Measurements from ENCODE around the gene LSP1.
"Not testable (repeated sequence)": the region's sequence is repeated elsewhere in the genome, so short reads cannot be mapped to it uniquely, and the experiment has no call there.

Gene LSP1

GRCh38 chr11:1852877-1853276, at the start of gene LSP1:
TSS of gene LSP1 (plus strand) at chr11:1853084. CDS start at chr11:1853145, 61 bp downstream.
- peak; percentile 86 to 90 for DNase-seq

- DNase-seq: no peak
These were observed 49.6 kb upstream of the LSP1 start for GRCh38 chr11:1803246-1803645.

GRCh38 chr11:1803835-1804519, 48.9 kb upstream of the LSP1 start:
- DNase-seq: not testable (repeated sequence)

GRCh38 chr11:1805525-1805924, 47.4 kb upstream of the LSP1 start:
- no peak for DNase-seq

GRCh38 chr11:1807264-1807995, 45.5 kb upstream of the LSP1 start:
- DNase-seq: no peak

GRCh38 chr11:1810761-1811160, 42.1 kb upstream of the LSP1 start:
- no peak for DNase-seq

GRCh38 chr11:1812274-1812673, 40.6 kb upstream of the LSP1 start:
- no peak for DNase-seq

GRCh38 chr11:1812801-1813200, 40.1 kb upstream of the LSP1 start:
- no peak for DNase-seq

GRCh38 chr11:1813356-1813755, 39.5 kb upstream of the LSP1 start:
- not testable (repeated sequence) for DNase-seq

GRCh38 chr11:1814691-1815090, 38.2 kb upstream of the LSP1 start:
- DNase-seq: no peak

GRCh38 chr11:1815311-1815710, 37.6 kb upstream of the LSP1 start:
- no peak for DNase-seq

- no peak for DNase-seq
These were observed 37.1 kb upstream of the LSP1 start for GRCh38 chr11:1815751-1816150.

GRCh38 chr11:1817000-1817399, 35.9 kb upstream of the LSP1 start:
- no peak for DNase-seq

GRCh38 chr11:1817511-1817910, 35.4 kb upstream of the LSP1 start:
- DNase-seq: no peak

GRCh38 chr11:1819074-1819473, 33.8 kb upstream of the LSP1 start:
- no peak for DNase-seq

- no peak for DNase-seq
These were observed 32.2 kb upstream of the LSP1 start for GRCh38 chr11:1820463-1821325.

GRCh38 chr11:1821562-1821961, 31.3 kb upstream of the LSP1 start:
- DNase-seq: no peak

GRCh38 chr11:1822648-1823375, 30.1 kb upstream of the LSP1 start:
- no peak for DNase-seq

- DNase-seq: no peak
These were observed 29.3 kb upstream of the LSP1 start for GRCh38 chr11:1823376-1824220.

GRCh38 chr11:1824221-1825038, 28.5 kb upstream of the LSP1 start:
- no peak for DNase-seq

All from activated CD4-positive, alpha-beta T cell treated with anti-CD3 and anti-CD28 coated beads, Interleukin-2, amount 50 U/mL, for 48 hours (primary cell).